Psoas muscle (tissue), 8 donors: ENCODE data around the gene RTN4R. TPM values are rescaled to one million over a fixed set of nuclear protein-coding genes. Genes with fewer than 3 reads are reported as not detected.

Experiments used
- ATAC-seq, 4 donors: fragments of 200-7000 bp; cut with Tn5 transposase; one replicate each; pipeline ENCODE4 v1.9.1; 2020; ENCODE audit warnings: moderate library complexity in 3 of 4, mild to moderate bottlenecking in 2 of 4
- DNase-seq, 2 donors: peaks; one replicate each; pipeline ENCODE4 v3.0.0-alpha.2; 2020
- H3K27ac ChIP-seq: fragments of 200-600 bp; one replicate; pipeline ENCODE4 v1.8.0; 2022
- H3K27me3 ChIP-seq, 3 donors: fragments of 200-600 bp in 1 of 3; one replicate each; pipeline versions ENCODE4 v1.6.1 to v1.8.0; 2013 to 2022; ENCODE audit warnings: low read length in 2 of 3, mild to moderate bottlenecking in 2 of 3, moderate library complexity in 1 of 3; ENCODE audit not compliant: insufficient read depth in 3 of 3
- H3K36me3 ChIP-seq, 2 donors: fragments of 200-600 bp in 1 of 2; one replicate each; pipeline versions ENCODE4 v1.6.1 to v1.8.0; 2013 to 2022; ENCODE audit warnings: low read depth in 1 of 2, mild to moderate bottlenecking in 1 of 2, moderate library complexity in 1 of 2; ENCODE audit not compliant: insufficient read depth in 1 of 2
- H3K4me1 ChIP-seq: fragments of 200-600 bp; one replicate; pipeline ENCODE4 v1.8.0; 2022
- H3K4me3 ChIP-seq: fragments of 200-600 bp; one replicate; pipeline ENCODE4 v1.8.0; 2022; ENCODE audit warnings: mild to moderate bottlenecking
- H3K9me3 ChIP-seq: fragments of 200-600 bp; one replicate; pipeline ENCODE4 v1.8.0; 2022
- CTCF ChIP-seq: fragments of 200-600 bp; IDR thresholded peaks from one replicate; pipeline ENCODE4 v1.8.0; 2022; ENCODE audit warnings: antibody characterized with exemption
- WGBS, 3 donors: extraction: QIAGEN DNeasy Blood & Tissue Kit; methylation state at CpG; one replicate each; pipeline versions ENCODE4 v1.1.6 to v1.1.7; 2013; 5-methylcytosine and 5-hydroxymethylcytosine counted together
- intact Hi-C, 2 donors: fragments of 100-400 bp; cut with DNase I; formaldehyde crosslinking; loops; one replicate each; pipeline versions ENCODE4 v1.11.0 to v1.14.2; 2022
- polyA plus RNA-seq, 3 donors: library from polyadenylated mRNA; stranded (reverse); fragments of 200-250 nt; gene quantifications; one replicate each; pipeline ENCODE4 v1.2.3, GENCODE V29; 2013
- total RNA-seq, 4 donors: library from RNA; stranded (reverse); fragmentation: NEBNext Ultra II Directional in 2 of 4; extraction: Animal tissue kit (Norgen Biotek cat#: 25700) in 2 of 4; gene quantifications; one replicate each; pipeline versions ENCODE4 v1.2.1 to v1.2.4, GENCODE V29; 2021 to 2023
- donor health status: healthy with polysubstance abuse.
- donor health status: DM: no; HTN: no; CAD: no; lungs with moderate emphysema.
- donor health status: Bipolar disorder and iron deficiency.
- donor health status: healthy.
- donor health status: DM: yes; HTN: yes; CAD: no.
- donor health status: DM: no; HTN: no; CAD: no.
- donor health status: DM: no; HTN: no; CAD: no.
- donor health status: DM: yes; HTN: yes; CAD: no.

Gene RTN4R
- total and polyA plus RNA-seq, 7 donors, result 0.12 to 2.4 (median 0.36) TPM

- H3K4me1 ChIP-seq, result no peaks in the 10 kb centered on the region
These were observed 35.9 kb downstream of the RTN4R start for GRCh38 chr22:20232237-20232598.

GRCh38 chr22:20231514-20232236 lies 36.4 kb downstream of the RTN4R start:
- TF ChIP-seq CTCF, result no peak
- intact Hi-C loops, result loop anchor here in 1 of 2 donors (5.0 kb wide), 1 partner anchor 34 kb away; no protein-coding TSS in a partner anchor

More at GRCh38 chr22:20232237-20232598, 35.9 kb downstream of the RTN4R start:
- Histone ChIP-seq H3K9me3 (no peaks in the 10 kb centered on the region), H3K27me3 (peaks cover 0 to 3% (median 0%) of the 10 kb centered on the region in 3 donors), H3K27ac (no peak overlapping the region), H3K4me3 (no peak overlapping the region), H3K36me3 (no peaks in the 10 kb centered on the region)
- intact Hi-C loops, result loop anchor here in 1 of 2 donors (5.0 kb wide), 1 partner anchor 35 kb away; no protein-coding TSS in a partner anchor
- ATAC-seq, result no peak
- DNase-seq, result no peak
- TF ChIP-seq CTCF, result no peak
- WGBS, 3 donors, result 77 to 90% (median 85%) methylated on average over 6 of the region's 6 CpGs

GRCh38 chr22:20230777-20231420 lies 37.2 kb downstream of the RTN4R start:
- no peak for DNase-seq
- WGBS, 3 donors, result 82 to 90% (median 85%) methylated on average over 8 to 11 of the region's 11 CpGs
- H3K36me3 ChIP-seq, result no peaks in the 10 kb centered on the region
- intact Hi-C loops, result loop anchor here in 1 of 2 donors (5.0 kb wide), 1 partner anchor 34 kb away; no protein-coding TSS in a partner anchor
- H3K4me3 ChIP-seq, result no peak overlapping the region
- no peak for ATAC-seq
- peaks cover 0 to 3% (median 0%) of the 10 kb centered on the region in 3 donors for H3K27me3 ChIP-seq
- no peak for TF ChIP-seq CTCF
- no peak overlapping the region for H3K27ac ChIP-seq
- H3K4me1 ChIP-seq, result no peaks in the 10 kb centered on the region
- no peaks in the 10 kb centered on the region for H3K9me3 ChIP-seq

More at GRCh38 chr22:20231514-20232236, 36.4 kb downstream of the RTN4R start:
- no peak for DNase-seq
- H3K4me3 ChIP-seq, result no peak overlapping the region
- no peaks in the 10 kb centered on the region for H3K9me3 ChIP-seq
- H3K27me3 ChIP-seq, result peaks cover 0 to 3% (median 0%) of the 10 kb centered on the region in 3 donors
- no peaks in the 10 kb centered on the region for H3K36me3 ChIP-seq
- no peak overlapping the region for H3K27ac ChIP-seq
- ATAC-seq, result no peak
- WGBS, 3 donors, result 84 to 89% (median 88%) methylated on average over 16 to 17 of the region's 17 CpGs
- no peaks in the 10 kb centered on the region for H3K4me1 ChIP-seq

GRCh38 chr22:20229916-20230775 lies 38.0 kb downstream of the RTN4R start:
- intact Hi-C loops, result loop anchor here in 1 of 2 donors (5.0 kb wide), 1 partner anchor 33 kb away; no protein-coding TSS in a partner anchor
- Histone ChIP-seq H3K36me3 (no peaks in the 10 kb centered on the region), H3K27me3 (peaks cover 0 to 3% (median 0%) of the 10 kb centered on the region in 3 donors), H3K9me3 (no peaks in the 10 kb centered on the region), H3K4me1 (no peaks in the 10 kb centered on the region), H3K27ac (no peak overlapping the region), H3K4me3 (no peak overlapping the region)
- TF ChIP-seq CTCF, result no peak
- 46 to 65% (median 47%) methylated on average over 23 to 24 of the region's 24 CpGs for WGBS, 3 donors
- ATAC-seq, result no peak
- DNase-seq, result no peak
